Retinal pigment epithelial cell (primary cell): ENCODE measurements around the gene PHYHD1.

Experiments used
- DNase-seq: peaks from one replicate; pipeline ENCODE4 v3.0.0-alpha.2; 2010; ENCODE audit warnings: low read depth
- H3K4me3 ChIP-seq: 2 replicates; pipeline ENCODE4 v1.5.1; 2011; ENCODE audit warnings: mild to moderate bottlenecking, low read length, control low read depth, moderate library complexity
- CTCF ChIP-seq: conservative IDR thresholded peaks from 2 replicates; pipeline ENCODE4 v1.5.1; 2011; ENCODE audit warnings: low read depth, low read length, control low read depth, inconsistent platforms

Gene PHYHD1

GRCh38 chr9:128893354-128893753 lies 27.4 kb upstream of the PHYHD1 start:
- TF ChIP-seq CTCF = no peak
- no peak overlapping the region for H3K4me3 ChIP-seq
- no peak for DNase-seq

- TF ChIP-seq CTCF = no peak
- DNase-seq = no peak
- no peak overlapping the region for H3K4me3 ChIP-seq
Observed at GRCh38 chr9:128894764-128895163, 26.0 kb upstream of the PHYHD1 start.

- no peak for TF ChIP-seq CTCF
- DNase-seq = no peak
- H3K4me3 ChIP-seq = no peak overlapping the region
Observed at GRCh38 chr9:128895556-128895955, 25.2 kb upstream of the PHYHD1 start.

GRCh38 chr9:128898382-128898781 lies 22.4 kb upstream of the PHYHD1 start:
- H3K4me3 ChIP-seq = no peak overlapping the region
- TF ChIP-seq CTCF = no peak
- no peak for DNase-seq

GRCh38 chr9:128898845-128899565 lies 21.8 kb upstream of the PHYHD1 start:
- no peak overlapping the region for H3K4me3 ChIP-seq
- no peak for DNase-seq
- TF ChIP-seq CTCF = no peak

GRCh38 chr9:128899566-128900322 lies 21.0 kb upstream of the PHYHD1 start:
- no peak for DNase-seq
- no peak for TF ChIP-seq CTCF
- no peak overlapping the region for H3K4me3 ChIP-seq

- TF ChIP-seq CTCF = no peak
- no peak overlapping the region for H3K4me3 ChIP-seq
- no peak for DNase-seq
Observed at GRCh38 chr9:128901379-128901778, 19.4 kb upstream of the PHYHD1 start.
